ENCODE data around the gene SIAH3. TPM values are rescaled to one million over a fixed set of nuclear protein-coding genes. Genes with fewer than 3 reads are reported as not detected.

Gene SIAH3
- total RNA-seq, 2 donors from 2014 or later, result 0.06 TPM; not detected in 1

DNA sequence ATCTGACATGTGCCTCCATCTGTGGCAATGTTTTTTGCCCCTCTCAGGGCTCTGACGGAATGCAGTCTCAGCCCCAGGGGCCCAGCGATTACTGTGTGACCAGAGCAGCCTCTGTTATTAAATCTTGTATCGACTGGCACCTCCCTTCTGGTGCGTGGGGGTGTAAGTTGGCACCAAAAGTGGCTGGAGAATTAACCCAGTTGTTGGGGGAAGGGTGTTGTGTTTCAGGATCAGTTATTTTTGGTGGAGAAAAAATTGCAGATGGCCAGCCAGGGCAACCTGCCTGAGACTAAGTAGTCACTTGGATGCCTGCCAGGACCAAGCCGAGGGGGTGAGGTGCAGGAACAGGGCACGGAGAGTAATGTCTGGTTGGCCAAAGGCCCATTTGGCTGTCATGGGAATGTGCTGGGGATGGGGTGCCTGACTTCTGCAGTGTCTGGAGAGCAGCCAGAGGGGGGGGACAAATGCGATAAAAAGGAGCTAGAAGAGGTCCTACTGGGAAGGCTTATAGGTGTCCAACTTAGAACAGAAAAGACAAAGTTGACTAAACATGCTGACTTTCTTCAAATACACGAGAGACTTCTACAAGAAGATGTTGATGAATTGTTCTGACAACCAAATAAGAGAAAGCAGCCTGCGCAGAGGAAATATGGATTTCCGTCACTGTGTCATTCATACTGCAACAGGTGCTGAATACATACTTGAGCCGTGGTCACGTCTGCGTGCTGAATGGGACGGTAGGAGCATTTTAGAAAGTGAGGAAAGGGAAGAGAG, 69.8 kb downstream of the SIAH3 start:
- DNase-seq (ENCODE audit: low spot score), result no peak
- WGBS, result 42% methylated on average over 14 of the region's 14 CpGs

GRCh38 chr13:45779901-45780300, 71.7 kb downstream of the SIAH3 start:
- no peaks in the 10 kb centered on the region for H3K4me1 ChIP-seq (replicated peaks)
- no peak overlapping the region for H3K27ac ChIP-seq
- no peaks in the 10 kb centered on the region for H3K36me3 ChIP-seq
- DNase-seq (ENCODE audit: low spot score), result no peak
- TF ChIP-seq POLR2AphosphoS5 (IDR thresholded peaks at IDR 0.05) (no peak), POLR2A (IDR thresholded peaks at IDR 0.05) (no peak), CTCF (IDR thresholded peaks at IDR 0.05) (no peak)
- WGBS, result 88% methylated on average over 5 of the region's 5 CpGs
- H3K9me3 ChIP-seq, result no peaks in the 10 kb centered on the region
- intact Hi-C loops (cut with DNase I), result no loop called here
- no peaks in the 10 kb centered on the region for H3K27me3 ChIP-seq (replicated peaks; ENCODE audit: insufficient read depth)
- H3K4me3 ChIP-seq, result no peak overlapping the region

More for the DNA sequence above, 69.8 kb downstream of the SIAH3 start:
- no peaks in the 10 kb centered on the region for H3K9me3 ChIP-seq
- no peak overlapping the region for H3K27ac ChIP-seq
- no peaks in the 10 kb centered on the region for H3K36me3 ChIP-seq
- no peaks in the 10 kb centered on the region for H3K27me3 ChIP-seq (replicated peaks; ENCODE audit: insufficient read depth)
- intact Hi-C loops (cut with DNase I), result no loop called here
- TF ChIP-seq CTCF (IDR thresholded peaks at IDR 0.05) (no peak), POLR2A (IDR thresholded peaks at IDR 0.05) (no peak), POLR2AphosphoS5 (IDR thresholded peaks at IDR 0.05) (no peak)
- no peaks in the 10 kb centered on the region for H3K4me1 ChIP-seq (replicated peaks)
- H3K4me3 ChIP-seq, result no peak overlapping the region

GRCh38 chr13:45778882-45779281, 72.7 kb downstream of the SIAH3 start:
- 74% methylated on average over 4 of the region's 4 CpGs for WGBS
- intact Hi-C loops (cut with DNase I), result no loop called here

GRCh38 chr13:45776748-45777147, 74.8 kb downstream of the SIAH3 start:
- Histone ChIP-seq H3K36me3 (no peaks in the 10 kb centered on the region), H3K27me3 (replicated peaks; ENCODE audit: insufficient read depth) (no peaks in the 10 kb centered on the region), H3K9me3 (no peaks in the 10 kb centered on the region), H3K4me3 (no peak overlapping the region), H3K4me1 (replicated peaks) (no peaks in the 10 kb centered on the region), H3K27ac (no peak overlapping the region)
- intact Hi-C loops (cut with DNase I), result no loop called here
- 89% methylated on average over 5 of the region's 5 CpGs for WGBS
- TF ChIP-seq CTCF (IDR thresholded peaks at IDR 0.05) (no peak), POLR2AphosphoS5 (IDR thresholded peaks at IDR 0.05) (no peak), POLR2A (IDR thresholded peaks at IDR 0.05) (no peak)
- no peak for DNase-seq (ENCODE audit: low spot score)

More at GRCh38 chr13:45778882-45779281, 72.7 kb downstream of the SIAH3 start:
- H3K9me3 ChIP-seq, result no peaks in the 10 kb centered on the region
- H3K36me3 ChIP-seq, result no peaks in the 10 kb centered on the region
- H3K4me1 ChIP-seq (replicated peaks), result no peaks in the 10 kb centered on the region
- H3K4me3 ChIP-seq, result no peak overlapping the region
- TF ChIP-seq POLR2A (IDR thresholded peaks at IDR 0.05), result no peak
- no peak for TF ChIP-seq CTCF (IDR thresholded peaks at IDR 0.05)
- no peak for TF ChIP-seq POLR2AphosphoS5 (IDR thresholded peaks at IDR 0.05)
- no peaks in the 10 kb centered on the region for H3K27me3 ChIP-seq (replicated peaks; ENCODE audit: insufficient read depth)
- no peak for DNase-seq (ENCODE audit: low spot score)
- no peak overlapping the region for H3K27ac ChIP-seq

GRCh38 chr13:45775401-45775963, 76.1 kb downstream of the SIAH3 start:
- Histone ChIP-seq H3K27ac (no peak overlapping the region), H3K4me1 (replicated peaks) (no peaks in the 10 kb centered on the region), H3K36me3 (no peaks in the 10 kb centered on the region), H3K4me3 (no peak overlapping the region), H3K9me3 (no peaks in the 10 kb centered on the region), H3K27me3 (replicated peaks; ENCODE audit: insufficient read depth) (no peaks in the 10 kb centered on the region)
- intact Hi-C loops (cut with DNase I), result no loop called here
- 87% methylated on average over 3 of the region's 3 CpGs for WGBS
- no peak for TF ChIP-seq POLR2AphosphoS5 (IDR thresholded peaks at IDR 0.05)
- TF ChIP-seq CTCF (IDR thresholded peaks at IDR 0.05), result no peak
- TF ChIP-seq POLR2A (IDR thresholded peaks at IDR 0.05), result no peak
- DNase-seq (ENCODE audit: low spot score), result no peak
